ENCODE results near the gene QSOX1.

The QSOX1 gene

GRCh38 chr1:180150982-180151381 lies 3.7 kb upstream of the QSOX1 start:
- no peak for DNase-seq

- DNase-seq, result peak; percentile 35
Observed at GRCh38 chr1:180151508-180151907, 3.2 kb upstream of the QSOX1 start.

GRCh38 chr1:180152588-180152987 lies 2.1 kb upstream of the QSOX1 start:
- no peak for DNase-seq

- no peak for DNase-seq
Observed at GRCh38 chr1:180153032-180153431, 1.6 kb upstream of the QSOX1 start.

- DNase-seq, result no peak
Observed at GRCh38 chr1:180154003-180154324, 705 bp upstream of the QSOX1 start.

- DNase-seq, result no peak
Observed at GRCh38 chr1:180155182-180155682, 563 bp downstream of the QSOX1 start.

GRCh38 chr1:180156201-180156600 lies 1.5 kb downstream of the QSOX1 start:
- no peak for DNase-seq

- no peak for DNase-seq
Observed at GRCh38 chr1:180156631-180157091, 2.0 kb downstream of the QSOX1 start.

- no peak for DNase-seq
Observed at GRCh38 chr1:180157108-180157507, 2.4 kb downstream of the QSOX1 start.

GRCh38 chr1:180157576-180158057 lies 2.9 kb downstream of the QSOX1 start:
- peak; percentile 95 for DNase-seq

GRCh38 chr1:180158149-180159147 lies 3.8 kb downstream of the QSOX1 start:
- no peak for DNase-seq

GRCh38 chr1:180160357-180160756 lies 5.7 kb downstream of the QSOX1 start:
- no peak for DNase-seq

GRCh38 chr1:180163041-180163440 lies 8.4 kb downstream of the QSOX1 start:
- DNase-seq, result no peak

- DNase-seq, result no peak
Observed at GRCh38 chr1:180165096-180165495, 10.4 kb downstream of the QSOX1 start.

- no peak for DNase-seq
Observed at GRCh38 chr1:180165509-180166435, 11.1 kb downstream of the QSOX1 start.

- no peak for DNase-seq
Observed at GRCh38 chr1:180166436-180166800, 11.7 kb downstream of the QSOX1 start.

GRCh38 chr1:180167021-180167701 lies 12.5 kb downstream of the QSOX1 start:
- no peak for DNase-seq

- DNase-seq, result peak; percentile 54
Observed at GRCh38 chr1:180167721-180168467, 13.2 kb downstream of the QSOX1 start.

GRCh38 chr1:180168786-180169639 lies 14.3 kb downstream of the QSOX1 start:
- DNase-seq, result peak; percentile 69

GRCh38 chr1:180169640-180170195 lies 15.0 kb downstream of the QSOX1 start:
- no peak for DNase-seq
